HEK293 (cell line): Measurements from ENCODE around the gene MRLN.

Experiments
- CTCF ChIA-PET: fragments of 350-600 bp; formaldehyde crosslinking; extraction: SDS; loops from one replicate; lab custom pipeline; 2021; ENCODE audit warnings: antibody characterized with exemption; lab: Yijun Ruan, JAX
- POLR2A ChIA-PET: fragments of 300-600 bp; formaldehyde crosslinking; extraction: SDS; loops from one replicate; lab custom pipeline; 2020; ENCODE audit warnings: antibody characterized with exemption, inconsistent platforms; lab: Yijun Ruan, JAX
- H3K27ac ChIP-seq: fragments of 200-500 bp; sonication (Bioruptor generic); 2 replicates; pipeline ENCODE4 v1.5.1; 2014; ENCODE audit warnings: low read depth, low read length, control low read depth, inconsistent platforms; ENCODE audit errors: extremely low read depth
- H3K36me3 ChIP-seq, 2 experiments: fragments of 200-500 bp in 1 of 2; sonication (Bioruptor generic) in 1 of 2; 1 replicate in 1 of 2; 2 replicates in 1 of 2; pipeline ENCODE4 v1.5.1; 2014 to 2017; ENCODE audit warnings: inconsistent platforms in 2 of 2, low read length in 2 of 2; ENCODE audit not compliant: control insufficient read depth in 2 of 2, insufficient read depth in 1 of 2
- H3K4me1 ChIP-seq: fragments of 200-500 bp; sonication (Bioruptor generic); 2 replicates; pipeline ENCODE4 v1.5.1; 2014; ENCODE audit warnings: mild to moderate bottlenecking, low read length, inconsistent platforms; ENCODE audit not compliant: control insufficient read depth, insufficient read depth
- H3K4me3 ChIP-seq: 2 replicates; pipeline ENCODE4 v1.5.1; 2011; ENCODE audit warnings: low read depth, mild to moderate bottlenecking, control low read depth, low read length, moderate library complexity
- H3K9me3 ChIP-seq: fragments of 200-500 bp; sonication (Bioruptor generic); 2 replicates; pipeline ENCODE4 v1.5.1; 2014; ENCODE audit warnings: low read depth, low read length, inconsistent platforms; ENCODE audit not compliant: control insufficient read depth, insufficient read depth
- GLIS1 ChIP-seq: fragments of 450-650 bp; formaldehyde crosslinking; IDR thresholded peaks from 2 replicates; pipeline ENCODE4 v1.5.1; 2016; ENCODE audit warnings: missing biosample characterization, missing genetic modification characterization
- KLF1 ChIP-seq: fragments of 450-650 bp; formaldehyde crosslinking; IDR thresholded peaks from 2 replicates; pipeline ENCODE4 v1.5.1; 2016; ENCODE audit warnings: missing biosample characterization, missing genetic modification characterization
- ZEB2 ChIP-seq: fragments of 450-650 bp; formaldehyde crosslinking; IDR thresholded peaks from 2 replicates; pipeline ENCODE4 v1.5.1; 2016; ENCODE audit warnings: missing biosample characterization, missing genetic modification characterization
- ZFP37 ChIP-seq: fragments of 450-650 bp; formaldehyde crosslinking; IDR thresholded peaks from 2 replicates; pipeline ENCODE4 v1.5.1; 2016; ENCODE audit warnings: missing biosample characterization, missing genetic modification characterization
- ZNF10 ChIP-seq: fragments of 450-650 bp; formaldehyde crosslinking; IDR thresholded peaks from 2 replicates; pipeline ENCODE4 v1.5.1; 2017; ENCODE audit warnings: missing biosample characterization, missing genetic modification characterization
- ZNF121 ChIP-seq: fragments of 450-650 bp; formaldehyde crosslinking; IDR thresholded peaks from 2 replicates; pipeline ENCODE4 v1.5.1; 2016; ENCODE audit warnings: missing biosample characterization, missing genetic modification characterization
- ZNF184 ChIP-seq: fragments of 450-650 bp; IDR thresholded peaks from 2 replicates; pipeline ENCODE4 v1.5.1; 2018; ENCODE audit warnings: missing biosample characterization, mild to moderate bottlenecking, missing genetic modification characterization
- ZNF223 ChIP-seq: fragments of 450-650 bp; formaldehyde crosslinking; IDR thresholded peaks from 2 replicates; pipeline ENCODE4 v1.5.1; 2016; ENCODE audit warnings: missing biosample characterization, missing genetic modification characterization
- ZNF239 ChIP-seq: fragments of 450-650 bp; formaldehyde crosslinking; IDR thresholded peaks from 2 replicates; pipeline ENCODE4 v1.5.1; 2016; ENCODE audit warnings: missing biosample characterization, missing genetic modification characterization
- ZNF248 ChIP-seq: fragments of 450-650 bp; formaldehyde crosslinking; IDR thresholded peaks from 2 replicates; pipeline ENCODE4 v1.5.1; 2017; ENCODE audit warnings: missing biosample characterization, missing genetic modification characterization
- ZNF324 ChIP-seq: fragments of 450-650 bp; formaldehyde crosslinking; IDR thresholded peaks from 2 replicates; pipeline ENCODE4 v1.5.1; 2016; ENCODE audit warnings: missing biosample characterization, missing genetic modification characterization
- ZNF335 ChIP-seq: fragments of 450-650 bp; formaldehyde crosslinking; conservative IDR thresholded peaks from 2 replicates; pipeline ENCODE4 v1.5.1; 2016; ENCODE audit warnings: missing biosample characterization, missing genetic modification characterization
- ZNF354C ChIP-seq: fragments of 450-650 bp; formaldehyde crosslinking; IDR thresholded peaks from 2 replicates; pipeline ENCODE4 v1.5.1; 2016; ENCODE audit warnings: missing biosample characterization, missing genetic modification characterization, low read depth, borderline replicate concordance
- ZNF473 ChIP-seq: fragments of 450-650 bp; formaldehyde crosslinking; IDR thresholded peaks from 2 replicates; pipeline ENCODE4 v1.5.1; 2017; ENCODE audit warnings: missing biosample characterization, missing genetic modification characterization
- ZNF561 ChIP-seq: fragments of 450-650 bp; IDR thresholded peaks from 2 replicates; pipeline ENCODE4 v1.5.1; 2018; ENCODE audit warnings: missing biosample characterization, missing genetic modification characterization, borderline replicate concordance
- ZNF600 ChIP-seq: fragments of 450-650 bp; formaldehyde crosslinking; IDR thresholded peaks from 2 replicates; pipeline ENCODE4 v1.5.1; 2016; ENCODE audit warnings: missing biosample characterization, missing genetic modification characterization
- ZNF621 ChIP-seq: fragments of 450-650 bp; formaldehyde crosslinking; IDR thresholded peaks from 2 replicates; pipeline ENCODE4 v1.5.1; 2017; ENCODE audit warnings: missing biosample characterization, missing genetic modification characterization
- ZNF654 ChIP-seq: fragments of 450-650 bp; formaldehyde crosslinking; IDR thresholded peaks from 2 replicates; pipeline ENCODE4 v1.5.1; 2016; ENCODE audit warnings: low read depth, missing biosample characterization, missing genetic modification characterization
- ZNF837 ChIP-seq: fragments of 450-650 bp; formaldehyde crosslinking; IDR thresholded peaks from 2 replicates; pipeline ENCODE4 v1.5.1; 2016; ENCODE audit warnings: missing biosample characterization, missing genetic modification characterization
- TF ChIP-seq, protein P1 (sequence below): fragments of 450-650 bp; formaldehyde crosslinking; IDR thresholded peaks from 2 replicates; pipeline ENCODE4 v1.5.1; 2017; ENCODE audit warnings: missing biosample characterization, mild to moderate bottlenecking, missing genetic modification characterization, moderate library complexity
- TF ChIP-seq, protein P2 (sequence below): fragments of 450-650 bp; formaldehyde crosslinking; IDR thresholded peaks from 2 replicates; pipeline ENCODE4 v1.5.1; 2016; ENCODE audit warnings: missing biosample characterization, missing genetic modification characterization, low read depth
- TF ChIP-seq, protein P3 (sequence below): fragments of 450-650 bp; formaldehyde crosslinking; IDR thresholded peaks from 2 replicates; pipeline ENCODE4 v1.5.1; 2016; ENCODE audit warnings: missing biosample characterization, missing genetic modification characterization
- TF ChIP-seq, protein P4 (sequence below): fragments of 450-650 bp; formaldehyde crosslinking; IDR thresholded peaks from 2 replicates; pipeline ENCODE4 v1.5.1; 2016; ENCODE audit warnings: missing biosample characterization, missing genetic modification characterization, borderline replicate concordance

The MRLN gene

DNA sequence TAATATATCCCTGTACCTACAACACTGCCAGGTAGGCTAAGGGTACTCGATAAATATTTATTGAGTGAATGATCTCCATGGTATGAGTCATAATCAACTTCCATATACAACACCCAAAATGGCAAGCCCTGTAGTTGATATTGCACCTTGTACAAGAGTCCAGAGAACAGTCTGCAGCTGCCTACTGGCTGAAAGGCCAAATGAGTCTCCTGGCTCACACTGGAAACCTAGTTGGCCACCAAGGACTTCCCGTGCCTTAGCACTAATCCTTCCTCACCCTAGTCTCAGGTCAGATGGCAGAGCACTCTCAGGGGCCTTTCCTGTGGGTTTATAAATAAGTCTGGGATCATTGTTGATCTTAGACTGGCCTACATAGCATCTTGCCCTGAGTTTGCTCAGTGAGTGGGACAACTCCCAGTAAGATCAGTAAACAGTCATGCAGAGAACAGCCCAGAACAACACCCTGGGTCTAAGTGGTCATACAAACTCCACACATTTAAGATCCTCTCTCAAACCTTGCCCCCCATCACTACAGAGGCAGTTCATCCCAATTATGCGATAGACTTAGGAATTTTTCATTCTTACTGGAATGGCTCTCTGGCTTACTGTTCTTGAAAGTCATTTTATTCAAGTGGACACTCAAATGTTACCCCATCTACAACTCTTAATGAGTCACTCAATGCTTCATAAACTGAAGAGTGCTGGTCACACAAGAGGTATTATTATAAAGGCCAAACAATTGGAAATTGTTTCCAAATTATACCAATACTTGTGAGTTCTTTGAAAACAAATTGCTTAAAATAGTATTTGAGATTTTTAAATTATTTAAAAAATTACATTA is 28.9 kb downstream of the MRLN start:
- Histone ChIP-seq H3K36me3 (no peaks in the 10 kb centered on the region), H3K9me3 (no peaks in the 10 kb centered on the region), H3K27ac (no peak overlapping the region), H3K4me1 (no peaks in the 10 kb centered on the region), H3K4me3 (no peak overlapping the region)
- TF ChIP-seq, protein P1, sequence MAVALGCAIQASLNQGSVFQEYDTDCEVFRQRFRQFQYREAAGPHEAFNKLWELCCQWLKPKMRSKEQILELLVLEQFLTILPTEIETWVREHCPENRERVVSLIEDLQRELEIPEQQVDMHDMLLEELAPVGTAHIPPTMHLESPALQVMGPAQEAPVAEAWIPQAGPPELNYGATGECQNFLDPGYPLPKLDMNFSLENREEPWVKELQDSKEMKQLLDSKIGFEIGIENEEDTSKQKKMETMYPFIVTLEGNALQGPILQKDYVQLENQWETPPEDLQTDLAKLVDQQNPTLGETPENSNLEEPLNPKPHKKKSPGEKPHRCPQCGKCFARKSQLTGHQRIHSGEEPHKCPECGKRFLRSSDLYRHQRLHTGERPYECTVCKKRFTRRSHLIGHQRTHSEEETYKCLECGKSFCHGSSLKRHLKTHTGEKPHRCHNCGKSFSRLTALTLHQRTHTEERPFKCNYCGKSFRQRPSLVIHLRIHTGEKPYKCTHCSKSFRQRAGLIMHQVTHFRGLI (tag by site-specific recombination) = no peak
- no peak for TF ChIP-seq ZEB2 (tag by site-specific recombination)
- no peak for TF ChIP-seq ZNF335 (tag by site-specific recombination)
- TF ChIP-seq ZNF600 (tag by site-specific recombination) = no peak
- TF ChIP-seq, protein P2, sequence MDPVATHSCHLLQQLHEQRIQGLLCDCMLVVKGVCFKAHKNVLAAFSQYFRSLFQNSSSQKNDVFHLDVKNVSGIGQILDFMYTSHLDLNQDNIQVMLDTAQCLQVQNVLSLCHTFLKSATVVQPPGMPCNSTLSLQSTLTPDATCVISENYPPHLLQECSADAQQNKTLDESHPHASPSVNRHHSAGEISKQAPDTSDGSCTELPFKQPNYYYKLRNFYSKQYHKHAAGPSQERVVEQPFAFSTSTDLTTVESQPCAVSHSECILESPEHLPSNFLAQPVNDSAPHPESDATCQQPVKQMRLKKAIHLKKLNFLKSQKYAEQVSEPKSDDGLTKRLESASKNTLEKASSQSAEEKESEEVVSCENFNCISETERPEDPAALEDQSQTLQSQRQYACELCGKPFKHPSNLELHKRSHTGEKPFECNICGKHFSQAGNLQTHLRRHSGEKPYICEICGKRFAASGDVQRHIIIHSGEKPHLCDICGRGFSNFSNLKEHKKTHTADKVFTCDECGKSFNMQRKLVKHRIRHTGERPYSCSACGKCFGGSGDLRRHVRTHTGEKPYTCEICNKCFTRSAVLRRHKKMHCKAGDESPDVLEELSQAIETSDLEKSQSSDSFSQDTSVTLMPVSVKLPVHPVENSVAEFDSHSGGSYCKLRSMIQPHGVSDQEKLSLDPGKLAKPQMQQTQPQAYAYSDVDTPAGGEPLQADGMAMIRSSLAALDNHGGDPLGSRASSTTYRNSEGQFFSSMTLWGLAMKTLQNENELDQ (tag by site-specific recombination) = no peak
- TF ChIP-seq ZNF184 (tag by site-specific recombination) = no peak
- no peak for TF ChIP-seq ZNF621 (tag by site-specific recombination)
- no peak for TF ChIP-seq ZNF223 (tag by site-specific recombination)
- TF ChIP-seq ZNF239 (tag by site-specific recombination) = no peak
- TF ChIP-seq ZNF654 (tag by site-specific recombination) = no peak
- no peak for TF ChIP-seq KLF1
- no peak for TF ChIP-seq ZNF837 (tag by site-specific recombination)
- TF ChIP-seq, protein P3, sequence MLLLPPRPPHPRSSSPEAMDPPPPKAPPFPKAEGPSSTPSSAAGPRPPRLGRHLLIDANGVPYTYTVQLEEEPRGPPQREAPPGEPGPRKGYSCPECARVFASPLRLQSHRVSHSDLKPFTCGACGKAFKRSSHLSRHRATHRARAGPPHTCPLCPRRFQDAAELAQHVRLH (tag by site-specific recombination) = no peak
- TF ChIP-seq ZNF248 (tag by site-specific recombination) = no peak
- TF ChIP-seq ZNF473 (tag by site-specific recombination) = no peak
- TF ChIP-seq ZNF324 = no peak
- no peak for TF ChIP-seq ZNF121 (tag by site-specific recombination)
- no peak for TF ChIP-seq ZNF561 (tag by site-specific recombination)
- no peak for TF ChIP-seq ZFP37
- POLR2A ChIA-PET = no interaction called here
- CTCF ChIA-PET = no interaction called here

DNA sequence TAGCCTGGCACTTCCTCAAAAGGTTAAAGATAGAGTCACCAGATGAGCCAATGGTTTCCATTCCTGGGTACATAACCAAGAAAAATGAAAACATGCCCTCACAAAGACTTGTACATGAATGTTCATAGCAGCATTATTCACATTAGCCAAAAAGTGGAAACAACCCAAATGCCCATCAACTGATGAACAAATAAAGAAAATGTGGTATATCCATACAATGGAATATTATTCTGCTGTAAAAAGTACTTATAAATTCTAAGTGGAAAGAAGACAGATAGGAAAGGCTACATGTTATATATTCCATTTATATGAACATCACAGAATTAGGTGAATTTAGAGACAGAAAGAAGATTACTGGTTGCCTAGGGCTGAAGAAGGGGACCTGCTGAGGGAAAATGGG is 32.9 kb downstream of the MRLN start:
- TF ChIP-seq, protein P4, sequence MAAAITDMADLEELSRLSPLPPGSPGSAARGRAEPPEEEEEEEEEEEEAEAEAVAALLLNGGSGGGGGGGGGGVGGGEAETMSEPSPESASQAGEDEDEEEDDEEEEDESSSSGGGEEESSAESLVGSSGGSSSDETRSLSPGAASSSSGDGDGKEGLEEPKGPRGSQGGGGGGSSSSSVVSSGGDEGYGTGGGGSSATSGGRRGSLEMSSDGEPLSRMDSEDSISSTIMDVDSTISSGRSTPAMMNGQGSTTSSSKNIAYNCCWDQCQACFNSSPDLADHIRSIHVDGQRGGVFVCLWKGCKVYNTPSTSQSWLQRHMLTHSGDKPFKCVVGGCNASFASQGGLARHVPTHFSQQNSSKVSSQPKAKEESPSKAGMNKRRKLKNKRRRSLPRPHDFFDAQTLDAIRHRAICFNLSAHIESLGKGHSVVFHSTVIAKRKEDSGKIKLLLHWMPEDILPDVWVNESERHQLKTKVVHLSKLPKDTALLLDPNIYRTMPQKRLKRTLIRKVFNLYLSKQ (tag by site-specific recombination) = no peak
- TF ChIP-seq ZNF354C (tag by site-specific recombination) = no peak
- no peak for TF ChIP-seq GLIS1 (tag by site-specific recombination)
- 0 out of 2 replicates have a peak, but pooled peaks have one; percentile 36 for TF ChIP-seq ZNF10 (tag by site-specific recombination)
- Histone ChIP-seq H3K36me3 (no peaks in the 10 kb centered on the region), H3K27ac (no peak overlapping the region), H3K4me1 (no peaks in the 10 kb centered on the region), H3K4me3 (no peak overlapping the region), H3K9me3 (no peaks in the 10 kb centered on the region)
- ChIA-PET POLR2A (no interaction called here), CTCF (no interaction called here)
